ENCODE results near the gene PCNX2. TPM values are rescaled to one million over a fixed set of nuclear protein-coding genes. Genes with fewer than 3 reads are reported as not detected.

Gene PCNX2
- total and polyA plus RNA-seq, 2 of the 8 experiments (the other 6 are each of a cell fraction or from before 2014, with no cell fraction given), result 46.1 to 57.6 TPM

DNA sequence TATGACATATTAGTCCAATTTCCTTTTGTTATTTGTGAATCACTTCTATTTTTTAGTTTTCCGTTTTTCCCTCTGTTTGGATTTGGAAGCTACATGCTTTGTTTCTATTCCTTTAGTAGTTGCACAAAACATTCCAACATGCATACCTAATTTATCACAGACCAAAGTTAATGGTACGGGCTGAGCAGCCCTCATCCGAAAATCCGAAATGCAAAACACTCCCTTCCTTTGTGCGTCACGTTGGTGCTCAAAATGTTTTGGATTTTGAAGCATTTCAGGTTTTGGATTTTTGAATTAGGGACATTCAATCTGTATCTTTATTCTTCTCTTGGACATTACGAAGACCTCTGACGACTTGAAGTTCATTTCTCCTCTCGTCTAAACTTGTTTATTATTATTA lies 124.8 kb downstream of the PCNX2 start:
- no peak overlapping the region for H2AFZ ChIP-seq (ENCODE audit: low read length)
- WGBS, 2 experiments (ENCODE audit: extremely low coverage in 1 of 2, insufficient coverage in 1 of 2, insufficient read length in 1 of 2, insufficient replicate concordance in 2 of 2, low coverage in 1 of 2, low lambda C conversion rate in 2 of 2, missing lambda C conversion rate in 1 of 2), result 89% methylated on average over 9 of the region's 9 CpGs; no CpG with 5 or more reads in 1 of the 2 experiments
- H3K4me3 ChIP-seq (ENCODE audit: extremely low read depth in 1 of 4, insufficient read depth in 2 of 4, low read depth in 3 of 4, low read length in 4 of 4), result no peak overlapping the region
- H3K79me2 ChIP-seq (ENCODE audit: control insufficient read depth in 1 of 2, insufficient read depth in 2 of 2, low read length in 2 of 2), result no peaks in the 10 kb centered on the region
- CTCF ChIA-PET (ENCODE audit: partially characterized antibody), result no interaction called here
- H4K20me1 ChIP-seq (replicated peaks in 1 of 2; ENCODE audit: control insufficient read depth in 1 of 2, insufficient read depth in 2 of 2, low read length in 2 of 2), result no peaks in the 10 kb centered on the region
- DNase-seq (ENCODE audit: low read depth in 1 of 2, low spot score in 2 of 2), result no peak
- H3K36me3 ChIP-seq (ENCODE audit: control insufficient read depth in 2 of 4, insufficient read depth in 4 of 4, low read length in 3 of 4), result peaks cover 2 to 34% (median 18%) of the 10 kb centered on the region in 4 experiments; a peak in 6 of 8 replicates
- H4K8ac ChIP-seq (ENCODE audit: extremely low read depth, insufficient read depth, low read length), result no peak overlapping the region
- no peaks in the 10 kb centered on the region for H3K9me3 ChIP-seq (ENCODE audit: insufficient read depth in 2 of 2, low read depth in 1 of 2, low read length in 1 of 2)
- H2BK120ac ChIP-seq (replicated peaks; ENCODE audit: low read depth, low read length), result no peak overlapping the region
- no peak overlapping the region for H2AK5ac ChIP-seq (ENCODE audit: low read depth, low read length)
- H3K23me2 ChIP-seq (ENCODE audit: low read depth, low read length), result no peaks in the 10 kb centered on the region; the same call in 1 of the 2 replicates
- H4K5ac ChIP-seq (ENCODE audit: insufficient read length, low read depth, low read length), result no peak overlapping the region
- H3K27ac ChIP-seq (ENCODE audit: low read depth, low read length), result no peak overlapping the region
- no peak overlapping the region for H2BK12ac ChIP-seq (ENCODE audit: low read depth, low read length)
- H3K4me2 ChIP-seq (ENCODE audit: insufficient read depth in 1 of 2, low read depth in 2 of 2, low read length in 2 of 2), result no peak overlapping the region
- H3K18ac ChIP-seq (ENCODE audit: extremely low read depth, low read length), result no peak overlapping the region
- H3K4ac ChIP-seq (replicated peaks; ENCODE audit: insufficient read length, low read depth, low read length), result no peak overlapping the region
- H3K23ac ChIP-seq (ENCODE audit: insufficient read length), result no peak overlapping the region
- POLR2A ChIA-PET (ENCODE audit: partially characterized antibody), result no interaction called here
- FAIRE-seq, result peak; percentile 28
- no peak overlapping the region for H4K91ac ChIP-seq (replicated peaks; ENCODE audit: insufficient read length, low read length)
- H3K14ac ChIP-seq (ENCODE audit: insufficient read length), result no peak overlapping the region
- no peak overlapping the region for H2BK5ac ChIP-seq (ENCODE audit: low read depth, low read length)
- H3K4me1 ChIP-seq (replicated peaks in 1 of 4; ENCODE audit: control insufficient read depth in 3 of 4, insufficient read depth in 4 of 4, low read length in 3 of 4), result no peaks in the 10 kb centered on the region
- no peak overlapping the region for H3K9ac ChIP-seq (replicated peaks in 1 of 4; ENCODE audit: extremely low read depth in 1 of 4, low read depth in 3 of 4, low read length in 3 of 4)
- H3K79me1 ChIP-seq (ENCODE audit: low read depth, low read length), result no peaks in the 10 kb centered on the region
- no peak overlapping the region for H2BK15ac ChIP-seq (ENCODE audit: low read length)
- no peak overlapping the region for H2BK20ac ChIP-seq (ENCODE audit: low read length)
- no peaks in the 10 kb centered on the region for H3K27me3 ChIP-seq (replicated peaks in 1 of 4; ENCODE audit: control insufficient read depth in 3 of 4, extremely low read depth in 1 of 4, insufficient read depth in 3 of 4, low read length in 3 of 4)
- no peak overlapping the region for H3K56ac ChIP-seq (replicated peaks; ENCODE audit: insufficient read length, low read depth, low read length)
- TF ChIP-seq, protein P1, sequence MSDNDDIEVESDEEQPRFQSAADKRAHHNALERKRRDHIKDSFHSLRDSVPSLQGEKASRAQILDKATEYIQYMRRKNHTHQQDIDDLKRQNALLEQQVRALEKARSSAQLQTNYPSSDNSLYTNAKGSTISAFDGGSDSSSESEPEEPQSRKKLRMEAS (IDR thresholded peaks at IDR 0.05), result no peak
- TF ChIP-seq SP4 (IDR thresholded peaks at IDR 0.05; ENCODE audit: low read length), result no peak
- no peak for TF ChIP-seq BCL11A (IDR thresholded peaks at IDR 0.05; ENCODE audit: low read depth in 2 of 2, low read length in 2 of 2)
- no peak for TF ChIP-seq TBP (IDR thresholded peaks at IDR 0.05; ENCODE audit: low read depth, low read length)
- TF ChIP-seq JUND (IDR thresholded peaks at IDR 0.05; ENCODE audit: low read length), result no peak
- TF ChIP-seq SP1 (IDR thresholded peaks at IDR 0.05; ENCODE audit: low read depth, low read length), result no peak
- no peak for TF ChIP-seq NANOG (IDR thresholded peaks at IDR 0.05; ENCODE audit: insufficient read depth, low read depth, low read length, poor library complexity, severe bottlenecking)
- no peak for TF ChIP-seq HDAC6 (IDR thresholded peaks at IDR 0.05; ENCODE audit: low read depth, low read length)
- no peak for TF ChIP-seq EGR1 (IDR thresholded peaks at IDR 0.05; ENCODE audit: borderline replicate concordance, low read depth, low read length)
- TF ChIP-seq CTCF (IDR thresholded peaks at IDR 0.05; ENCODE audit: control extremely low read depth in 1 of 3, insufficient read depth in 1 of 3, low read depth in 1 of 3, low read length in 3 of 3), result no peak
- no peak for TF ChIP-seq RAD21 (IDR thresholded peaks at IDR 0.05 in 1 of 2, conservative IDR thresholded peaks at IDR 0.05 in 1 of 2; ENCODE audit: low read depth in 2 of 2, low read length in 2 of 2)
- no peak for TF ChIP-seq CBX5 (IDR thresholded peaks at IDR 0.05; ENCODE audit: low read depth, low read length)
